ENCODE data around the gene URB2.

- no peak for TF ChIP-seq ZFX (IDR thresholded peaks at IDR 0.05)
- TF ChIP-seq CTCF (conservative IDR thresholded peaks at IDR 0.05) = no peak
Measured at GRCh38 chr1:229617351-229618100, 8.5 kb upstream of the URB2 start.
